SW480 (cell line): ENCODE results near the gene TADA2B.

Experiments
- DNase-seq: peaks from one replicate; pipeline ENCODE4 v3.0.0-alpha.2; 2016; ENCODE audit warnings: low spot score

Gene TADA2B, protein sequence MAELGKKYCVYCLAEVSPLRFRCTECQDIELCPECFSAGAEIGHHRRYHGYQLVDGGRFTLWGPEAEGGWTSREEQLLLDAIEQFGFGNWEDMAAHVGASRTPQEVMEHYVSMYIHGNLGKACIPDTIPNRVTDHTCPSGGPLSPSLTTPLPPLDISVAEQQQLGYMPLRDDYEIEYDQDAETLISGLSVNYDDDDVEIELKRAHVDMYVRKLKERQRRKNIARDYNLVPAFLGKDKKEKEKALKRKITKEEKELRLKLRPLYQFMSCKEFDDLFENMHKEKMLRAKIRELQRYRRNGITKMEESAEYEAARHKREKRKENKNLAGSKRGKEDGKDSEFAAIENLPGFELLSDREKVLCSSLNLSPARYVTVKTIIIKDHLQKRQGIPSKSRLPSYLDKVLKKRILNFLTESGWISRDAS

DNA sequence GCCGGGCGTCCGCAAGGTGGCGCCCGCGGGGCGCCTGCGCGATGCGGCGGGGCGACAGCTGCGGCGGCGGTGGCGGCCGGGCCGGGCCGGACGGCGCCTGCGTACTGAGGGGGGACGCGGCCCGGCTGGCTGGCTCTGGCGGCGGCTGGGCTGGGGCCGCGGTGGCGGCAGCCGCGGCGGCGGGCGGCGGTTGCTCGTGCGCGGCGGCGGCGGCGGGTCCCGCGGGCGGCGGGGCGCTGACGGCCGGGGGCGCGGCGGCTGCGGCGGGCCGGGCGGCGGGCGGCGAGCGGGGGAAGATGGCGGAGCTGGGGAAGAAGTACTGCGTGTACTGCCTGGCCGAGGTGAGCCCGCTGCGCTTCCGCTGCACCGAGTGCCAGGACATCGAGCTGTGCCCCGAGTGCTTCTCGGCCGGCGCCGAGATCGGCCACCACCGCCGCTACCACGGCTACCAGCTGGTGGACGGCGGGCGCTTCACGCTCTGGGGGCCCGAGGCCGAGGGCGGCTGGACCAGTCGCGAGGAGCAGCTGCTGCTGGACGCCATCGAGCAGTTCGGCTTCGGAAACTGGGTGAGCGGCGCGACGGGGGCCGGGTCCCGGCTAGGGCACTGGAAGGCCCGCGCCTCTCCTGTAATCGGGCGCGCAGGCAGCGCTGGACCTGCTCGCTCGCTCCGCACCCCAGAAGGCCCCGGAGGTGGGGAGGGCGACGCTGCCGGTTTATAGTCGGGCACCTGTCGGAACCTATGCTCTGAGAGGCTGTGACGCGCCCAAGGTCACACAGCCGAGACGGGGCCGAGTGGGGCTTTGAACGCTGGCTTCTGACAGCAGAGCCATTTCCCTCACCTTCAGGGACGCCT, at the start of gene TADA2B:
Gene TADA2B, plus strand, starts transcription at position 89 of the 853 bp plus-strand sequence. Its CDS starts 208 bp downstream, at position 297.
- DNase-seq, result peak; percentile 42

DNA sequence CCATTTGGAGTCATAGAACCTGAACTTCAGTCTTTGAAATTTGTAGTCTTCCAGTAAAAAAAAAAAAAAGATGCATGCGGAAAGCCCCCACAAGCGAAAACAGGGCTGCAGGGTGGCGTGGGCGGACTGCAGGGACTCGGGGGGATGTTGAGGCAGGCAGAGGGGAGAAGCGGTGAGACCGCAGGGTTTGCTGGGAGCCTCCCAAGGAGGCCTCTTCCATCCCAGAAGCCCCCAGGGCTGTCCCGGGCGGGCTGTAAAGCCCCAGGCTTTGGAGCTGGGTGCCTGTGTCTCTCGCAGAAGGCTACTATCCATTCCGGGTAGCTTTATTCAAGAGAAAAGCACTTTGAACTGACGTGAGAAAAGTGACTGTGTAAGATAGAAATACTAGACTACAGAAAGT, 46.7 kb upstream of the TADA2B start:
- no peak for DNase-seq

DNA sequence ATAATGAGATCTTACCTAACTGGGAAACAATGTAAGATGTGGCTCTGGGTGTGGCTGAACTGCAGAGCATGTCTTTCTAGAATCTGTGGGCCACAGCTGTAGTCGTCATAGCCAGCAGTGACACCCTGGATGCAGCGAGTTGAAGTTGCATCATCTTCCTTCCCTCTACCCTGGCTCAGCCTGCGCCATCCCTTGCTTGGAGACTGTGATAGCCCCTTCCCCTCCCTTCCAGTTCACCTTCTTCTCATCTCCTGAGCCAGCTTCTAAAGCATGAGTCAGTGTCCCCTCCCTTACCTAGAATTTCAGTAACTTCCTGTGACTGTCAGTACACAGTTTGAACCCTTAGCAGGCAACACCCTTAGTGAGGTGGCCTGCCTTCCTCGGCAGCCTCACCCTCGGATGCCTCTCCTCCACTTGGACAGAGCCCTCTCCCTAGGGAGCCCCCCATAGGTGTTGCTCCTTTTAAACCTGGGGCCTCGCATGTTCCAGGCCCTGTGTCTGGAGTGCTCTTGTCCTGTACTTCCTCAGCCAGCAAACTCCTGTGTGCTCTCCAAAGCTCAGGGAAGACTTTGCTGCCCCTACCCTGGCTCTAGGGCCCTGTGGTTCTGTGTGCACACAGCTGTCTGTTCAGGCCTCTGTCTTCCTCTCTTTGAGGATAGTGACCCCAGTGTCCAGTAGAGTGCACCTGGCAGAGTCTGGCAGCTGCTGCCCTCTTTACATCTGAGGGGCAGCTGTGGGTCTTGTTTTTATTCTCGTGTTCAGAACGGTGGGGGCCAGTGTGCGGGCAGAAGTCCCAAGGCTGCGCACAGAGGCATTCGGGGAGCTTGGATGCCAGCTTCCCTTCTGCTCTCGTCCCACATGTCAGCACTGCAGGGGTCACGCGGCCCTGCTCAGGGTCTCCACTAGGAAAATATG, 43.7 kb upstream of the TADA2B start:
- DNase-seq, result peak; percentile 81

DNA sequence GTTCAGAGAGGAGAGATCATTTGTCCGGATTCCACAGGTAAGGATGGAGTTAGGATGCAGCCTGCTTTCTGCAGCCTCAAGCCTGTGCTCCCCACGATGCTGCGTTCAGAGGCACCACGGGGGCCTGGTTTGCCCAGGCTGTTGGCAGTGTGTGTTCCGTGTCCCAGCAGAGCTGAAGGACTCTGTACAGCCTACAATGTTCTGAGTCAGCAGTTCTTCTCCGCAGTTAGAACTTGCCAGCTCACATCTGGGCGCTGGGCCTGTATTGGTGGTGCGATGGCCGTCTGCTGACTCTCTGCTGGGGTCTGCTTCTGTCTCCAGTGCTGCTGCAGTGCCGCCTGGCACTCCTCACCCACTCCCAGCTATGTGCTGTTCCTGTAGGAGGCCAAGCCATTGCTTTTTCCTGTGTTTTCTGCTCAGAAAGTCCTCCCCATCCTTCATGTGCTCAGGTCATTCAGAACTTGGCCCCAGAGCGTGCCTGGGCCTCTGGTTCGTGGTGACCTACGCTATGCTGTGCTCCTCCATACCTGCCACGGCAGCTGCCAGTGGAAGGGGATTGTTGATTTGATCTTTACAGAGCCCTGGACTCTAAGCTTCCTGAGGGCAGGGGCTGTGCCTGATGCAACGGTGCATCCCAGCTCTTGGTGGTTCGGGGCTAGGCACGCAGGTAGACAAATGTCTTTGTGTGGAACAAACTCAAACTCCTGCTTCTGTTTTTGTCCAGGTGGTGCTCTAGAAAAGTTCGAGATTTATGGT, 42.6 kb upstream of the TADA2B start:
- no peak for DNase-seq

DNA sequence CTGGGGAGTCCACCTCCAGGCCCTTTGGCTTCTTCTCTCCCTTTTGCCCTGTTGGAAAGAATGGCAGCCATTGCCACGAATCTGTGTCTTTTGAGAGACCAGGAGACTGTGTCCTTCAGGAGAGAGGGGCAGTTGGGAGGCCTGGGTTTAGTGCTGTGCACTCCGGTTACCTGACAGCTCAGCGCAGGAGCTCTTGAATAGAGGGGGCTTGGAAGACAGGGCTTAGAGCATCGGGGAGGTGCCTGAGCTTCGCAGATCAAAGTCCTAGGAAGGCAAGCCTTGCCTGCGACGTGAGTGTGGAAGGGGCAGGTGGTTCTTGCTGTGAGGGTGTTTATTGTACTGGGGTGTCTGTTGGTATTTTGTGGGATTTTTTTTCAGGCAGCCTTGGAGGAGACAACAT, 41.9 kb upstream of the TADA2B start:
- DNase-seq, result no peak

DNA sequence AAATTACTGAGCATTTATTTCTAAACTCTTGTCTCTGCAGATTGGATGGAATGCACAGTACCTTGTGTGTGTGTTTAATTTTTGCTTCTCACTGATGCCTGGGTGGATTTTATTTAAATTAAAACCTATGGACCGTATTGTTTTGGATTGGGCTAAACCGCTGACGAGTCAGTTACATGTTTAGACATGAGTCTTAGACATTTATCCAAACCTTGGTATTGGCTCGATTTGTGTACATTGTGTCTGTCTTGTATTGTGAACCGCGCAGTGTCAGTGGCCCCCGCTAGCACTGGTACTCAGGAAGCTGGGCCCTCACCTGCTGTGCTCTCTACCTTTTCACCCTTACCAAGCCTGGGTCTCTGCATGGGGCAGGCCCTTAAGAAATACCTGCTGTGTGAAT, 40.8 kb upstream of the TADA2B start:
- DNase-seq, result no peak

DNA sequence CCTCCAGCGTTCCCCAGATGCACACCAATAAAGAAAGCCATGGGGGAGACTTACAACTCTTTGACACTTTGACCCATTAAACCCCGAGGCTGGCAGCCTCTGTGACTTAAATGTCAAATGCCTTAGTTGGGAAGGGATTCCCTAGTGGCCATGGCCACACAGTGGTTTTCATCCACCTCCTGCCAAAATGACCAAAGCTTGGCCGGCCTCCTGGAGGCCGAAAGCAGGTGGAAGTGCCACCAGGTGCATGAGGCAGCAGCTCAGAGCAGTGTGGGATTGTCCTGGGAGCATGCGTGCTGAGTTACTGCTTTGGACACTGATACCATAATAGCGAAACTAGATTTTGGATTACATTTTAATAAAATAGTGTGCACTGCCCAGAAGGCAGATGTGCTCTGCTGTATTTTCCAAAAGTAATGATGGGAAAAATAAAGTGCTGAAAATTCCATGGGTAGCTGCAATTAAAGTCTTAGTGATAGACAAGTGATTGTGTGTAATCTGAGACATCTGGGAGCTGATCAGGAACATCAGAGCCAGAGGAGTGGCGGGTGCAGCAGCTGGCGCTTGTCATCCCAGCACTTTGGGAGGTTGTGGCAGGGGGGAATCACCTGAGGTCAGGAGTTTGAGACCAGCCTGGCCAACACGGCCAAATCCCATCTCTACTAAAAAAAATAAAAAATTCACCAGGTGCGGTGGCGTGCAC, 39.8 kb upstream of the TADA2B start:
- DNase-seq, result no peak

DNA sequence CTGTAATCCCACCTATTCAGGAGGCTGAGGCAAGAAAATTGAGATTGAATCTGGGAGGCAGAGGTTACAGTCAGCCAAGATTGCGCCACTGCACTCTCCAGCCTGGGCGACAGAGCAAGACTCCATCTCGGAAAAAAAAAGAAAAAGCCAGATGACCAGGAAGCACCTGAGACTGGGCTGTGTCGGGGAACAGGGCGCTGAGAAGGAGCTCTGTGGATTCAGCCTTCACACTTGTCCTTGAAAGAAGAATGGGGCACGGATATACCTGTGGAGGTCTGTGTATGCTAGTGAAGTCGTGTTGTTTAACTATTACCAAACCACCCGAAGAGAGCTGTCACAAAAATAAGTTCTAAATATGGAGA, 39.3 kb upstream of the TADA2B start:
- DNase-seq, result no peak

DNA sequence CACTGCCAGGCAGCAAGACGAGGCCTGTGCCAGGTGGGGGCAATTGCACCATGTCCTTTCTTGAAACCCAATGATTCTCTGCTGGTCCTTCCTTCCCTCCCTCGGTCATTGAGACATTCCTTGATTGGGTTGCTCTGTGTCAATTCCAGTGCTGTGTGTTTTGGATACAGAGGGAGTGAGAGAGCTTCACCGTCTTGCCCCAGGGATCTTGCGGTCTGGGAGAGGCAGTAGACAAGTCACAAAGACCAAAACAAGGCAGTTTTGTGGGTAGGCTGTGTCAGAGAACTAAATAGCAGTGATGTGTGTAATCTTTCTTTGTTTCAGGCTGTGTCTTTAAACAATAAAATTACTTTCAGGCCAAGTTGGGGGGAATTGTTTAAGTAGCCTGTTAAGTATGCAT, 38.8 kb upstream of the TADA2B start:
- DNase-seq, result no peak

DNA sequence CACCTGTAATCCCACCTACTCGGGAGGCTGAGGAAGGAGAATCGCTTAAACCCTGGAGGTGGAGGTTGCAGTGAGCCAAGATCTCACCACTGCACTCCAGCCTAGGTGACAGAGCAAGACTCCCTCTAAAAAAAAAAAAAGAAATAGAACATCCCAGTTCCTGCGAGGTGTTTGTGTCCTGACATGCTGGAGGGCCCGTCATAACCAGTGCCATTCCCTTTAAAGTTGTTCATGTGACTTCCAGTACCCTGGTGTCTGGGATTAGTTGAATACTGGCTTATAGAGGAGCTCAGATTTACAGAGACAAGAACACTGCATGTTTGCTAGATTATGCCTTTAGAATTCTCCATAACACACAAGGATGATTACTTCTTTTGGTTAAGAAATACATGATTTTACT, 37.6 kb upstream of the TADA2B start:
- no peak for DNase-seq

DNA sequence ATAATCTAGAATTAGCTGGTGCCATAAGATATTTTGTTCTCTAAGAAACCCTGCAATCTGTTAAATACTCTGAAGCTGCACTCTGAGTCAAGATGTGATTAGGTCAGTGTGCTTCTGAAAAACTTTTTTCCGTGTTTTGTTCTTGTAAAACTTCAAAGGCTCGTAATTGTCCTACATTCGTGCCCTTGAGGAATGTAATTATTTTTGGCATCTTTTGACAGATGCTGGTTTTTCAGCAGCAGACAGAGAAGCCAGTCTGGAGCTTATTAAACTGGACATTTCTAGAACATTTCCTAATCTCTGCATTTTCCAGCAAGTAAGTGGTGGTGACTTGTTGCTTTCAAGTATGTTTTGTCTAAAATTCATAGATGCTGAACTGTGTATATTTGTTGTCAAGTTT, 36.8 kb upstream of the TADA2B start:
- no peak for DNase-seq

DNA sequence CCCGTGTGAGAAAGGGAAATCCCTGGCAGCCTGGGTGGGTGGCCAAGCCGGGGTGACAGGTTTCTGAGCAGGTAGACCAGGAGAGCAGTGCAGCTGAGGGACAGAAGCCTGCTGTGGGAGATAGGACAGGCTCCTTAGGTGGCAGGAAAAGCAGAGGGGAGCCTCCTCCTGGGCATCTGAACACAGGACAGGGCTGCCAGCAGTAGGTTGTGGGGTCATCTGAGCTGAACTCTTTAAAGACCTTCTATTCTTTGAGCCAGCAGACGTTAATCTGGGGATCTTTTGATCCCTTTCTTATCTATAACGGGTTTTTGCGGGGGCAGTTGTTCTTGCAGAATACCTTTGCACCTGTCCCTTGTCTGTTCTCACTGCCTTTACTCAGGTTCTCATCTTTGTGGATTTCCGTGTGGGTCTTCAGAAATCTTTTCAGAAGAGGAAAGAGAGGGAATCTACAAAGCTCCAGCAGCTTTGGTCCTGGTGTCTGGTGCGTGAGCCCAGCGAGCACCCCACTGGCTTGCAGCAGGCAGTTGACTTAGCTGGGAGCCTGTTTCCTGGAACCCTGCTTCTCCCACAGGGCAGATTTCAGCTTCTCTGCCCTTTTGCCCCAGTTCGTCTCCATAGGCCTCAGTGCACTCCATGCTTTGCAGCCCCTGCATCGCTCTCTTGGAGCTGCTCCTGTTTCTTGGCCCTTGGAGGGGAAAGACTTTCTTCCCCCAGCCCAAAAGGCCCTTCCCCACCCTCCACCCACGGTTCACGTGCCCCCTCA, 35.8 kb upstream of the TADA2B start:
- DNase-seq, result no peak

DNA sequence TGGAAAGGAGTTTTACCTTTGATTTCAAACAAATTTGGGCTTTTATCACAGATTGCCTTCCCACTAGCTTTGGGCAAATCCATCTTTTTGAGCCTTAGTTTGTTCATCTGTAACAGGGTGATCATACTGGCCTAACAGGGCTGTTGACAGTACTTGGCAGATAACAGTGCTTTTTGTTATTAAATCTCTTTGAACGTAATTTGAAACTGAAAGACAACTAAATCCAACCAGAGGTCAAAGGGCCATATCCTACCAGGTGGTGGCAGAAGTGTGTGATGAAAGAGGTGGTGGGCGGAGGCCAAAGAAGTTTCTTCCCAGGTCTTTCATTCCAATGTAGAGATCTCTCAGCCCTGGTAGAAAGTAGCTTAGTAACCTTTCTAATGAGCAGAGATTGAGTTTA, 35.2 kb upstream of the TADA2B start:
- no peak for DNase-seq

DNA sequence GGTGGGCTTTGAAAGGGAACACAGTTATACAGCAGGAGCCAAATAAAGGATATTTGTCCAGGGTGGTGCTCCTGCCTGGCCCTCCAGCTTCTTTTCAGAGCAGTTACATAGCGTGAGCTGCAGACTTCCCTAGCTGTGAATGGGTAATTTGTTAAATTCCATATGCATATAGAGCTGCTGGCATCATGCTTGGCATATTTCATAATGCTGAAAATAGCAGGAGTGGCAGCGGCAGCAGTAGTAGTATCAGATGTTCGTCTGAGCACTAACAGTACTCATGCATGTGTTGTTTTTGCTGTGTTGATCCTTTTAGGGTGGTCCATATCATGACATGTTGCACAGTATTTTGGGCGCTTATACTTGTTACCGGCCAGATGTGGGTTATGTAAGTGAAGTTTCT, 33.6 kb upstream of the TADA2B start:
- no peak for DNase-seq

DNA sequence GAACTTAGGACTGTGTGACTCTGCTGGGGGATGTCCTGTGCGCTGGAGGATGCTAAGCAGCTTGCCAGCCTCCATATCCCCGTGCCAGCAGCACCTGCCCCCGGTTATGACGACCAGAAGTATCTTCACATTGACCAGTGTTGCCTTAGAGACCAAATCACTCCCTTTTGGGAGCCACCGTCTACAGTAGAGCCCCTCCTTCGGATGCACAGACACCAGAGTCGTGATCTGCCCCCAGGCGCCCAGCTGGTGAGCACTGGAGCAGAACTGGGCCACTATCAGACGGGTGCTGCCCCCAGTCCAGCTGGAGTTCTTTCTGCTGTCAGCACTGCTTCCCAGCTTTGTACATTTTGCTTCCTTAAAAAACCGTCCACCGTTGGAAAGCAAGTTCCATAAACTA, 30.0 kb upstream of the TADA2B start:
- no peak for DNase-seq

DNA sequence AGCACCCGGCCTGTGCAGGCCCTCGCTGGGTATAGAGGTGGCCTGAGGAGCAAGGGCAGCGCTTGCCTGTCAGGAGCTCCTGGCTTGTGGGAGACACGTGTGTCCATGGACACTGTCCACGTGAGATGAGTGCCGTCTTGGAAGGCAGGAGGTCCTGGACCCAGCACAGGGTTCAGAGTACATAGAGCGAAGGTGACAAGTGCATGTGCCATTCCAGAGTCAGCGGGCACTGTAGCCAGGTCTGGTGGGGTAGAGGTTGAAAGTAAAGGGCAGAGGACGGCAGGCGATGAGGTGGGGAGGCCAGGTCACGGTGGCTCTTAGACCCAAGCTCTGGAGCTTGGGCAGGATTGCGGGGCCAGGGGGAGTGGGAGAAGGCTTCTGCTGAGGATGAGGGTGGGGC, 28.4 kb upstream of the TADA2B start:
- DNase-seq, result no peak

DNA sequence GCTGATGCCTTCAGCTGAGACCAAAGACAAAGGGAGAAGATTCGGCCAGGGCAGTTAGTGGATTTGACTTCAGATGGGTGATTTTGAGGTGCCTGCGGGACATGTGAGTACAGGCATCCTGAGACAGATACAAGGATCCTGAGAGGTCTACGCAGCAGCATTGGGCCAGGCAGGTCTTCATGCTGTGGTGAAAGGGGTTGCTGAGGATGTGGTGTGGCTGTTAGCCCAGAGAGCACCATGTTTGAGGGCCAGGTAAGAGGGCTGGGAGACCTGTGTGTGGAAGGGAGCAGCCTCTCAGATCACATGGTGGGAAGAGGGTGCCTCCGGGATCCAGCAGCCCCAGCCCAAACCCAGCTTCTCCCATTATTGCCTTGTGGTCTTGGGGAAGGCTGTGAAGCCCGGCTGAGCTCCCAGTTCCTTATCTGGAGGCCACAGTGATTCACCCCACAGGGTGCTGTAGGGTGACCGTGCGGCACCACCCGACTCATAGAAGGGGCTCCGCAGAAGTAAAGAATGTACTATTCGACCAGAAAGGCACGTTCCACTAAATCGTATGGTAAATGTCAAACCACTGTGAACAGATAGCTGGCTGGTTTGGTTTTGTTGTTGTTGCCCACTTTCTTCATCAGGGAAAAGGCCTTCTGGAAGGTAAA, 27.7 kb upstream of the TADA2B start:
- no peak for DNase-seq

DNA sequence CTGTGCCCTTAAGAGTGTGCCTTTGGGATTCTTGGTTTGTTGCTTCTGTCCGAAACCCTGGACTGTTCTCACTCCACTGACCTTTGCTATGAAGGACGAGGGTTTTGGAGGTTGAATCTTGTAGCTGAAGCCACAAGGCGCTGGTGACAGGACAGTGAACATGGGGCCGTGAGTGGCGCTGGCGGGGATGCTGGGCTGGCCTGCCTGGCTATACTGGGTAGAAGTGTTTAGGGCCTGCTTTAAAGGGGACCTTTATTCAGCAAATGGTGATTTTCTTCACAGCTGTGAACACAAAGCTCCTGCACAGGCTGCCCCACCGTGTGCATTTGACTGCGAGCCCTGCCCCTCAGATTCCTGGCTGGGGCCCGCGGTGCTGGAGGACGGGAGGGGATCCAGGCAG, 27.1 kb upstream of the TADA2B start:
- DNase-seq, result no peak

DNA sequence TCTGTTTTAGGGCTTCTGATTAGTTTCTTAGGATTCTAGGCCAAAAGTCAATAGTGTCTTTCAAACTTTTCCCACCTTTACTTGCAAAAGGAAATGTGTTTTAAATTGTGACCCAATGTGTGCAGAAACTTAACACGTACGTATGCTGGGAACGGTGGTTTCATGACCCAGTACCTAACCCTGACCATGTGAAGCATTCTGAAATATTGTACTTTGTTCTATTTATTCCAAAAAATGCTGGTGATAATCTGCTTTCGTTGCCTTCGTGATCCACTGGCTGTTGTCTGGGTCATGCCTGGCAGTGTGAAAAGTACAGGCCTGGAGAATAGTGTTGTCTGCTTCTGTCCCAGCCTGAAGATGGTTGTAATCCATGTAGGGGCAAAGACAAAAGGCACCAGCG, 26.7 kb upstream of the TADA2B start:
- no peak for DNase-seq
